Right lobe of liver (tissue), 6 donors: ENCODE data around the gene PDP2. TPM values are rescaled to one million over a fixed set of nuclear protein-coding genes. Genes with fewer than 3 reads are reported as not detected.

Experiments used
- ATAC-seq, 4 donors: fragments of 200-7000 bp; cut with Tn5 transposase; one replicate each; pipeline ENCODE4 v1.9.1; 2020; ENCODE audit warnings: mild to moderate bottlenecking in 4 of 4, moderate library complexity in 4 of 4
- DNase-seq, 3 donors: peaks; one replicate each; pipeline ENCODE4 v3.0.0-alpha.2; 2020
- H3K27ac ChIP-seq, 3 donors: fragments of 200-600 bp; one replicate each; pipeline ENCODE4 v1.8.0; 2022
- H3K27me3 ChIP-seq, 2 donors: fragments of 200-600 bp; one replicate each; pipeline ENCODE4 v1.8.0; 2022
- H3K36me3 ChIP-seq, 4 donors: fragments of 200-600 bp; sonication (generic) in 1 of 4; one replicate each; pipeline versions ENCODE4 v1.5.1 to v1.8.0; 2017 to 2022; ENCODE audit warnings: control low read depth in 1 of 4
- H3K4me1 ChIP-seq, 4 donors: fragments of 200-600 bp; sonication (generic) in 1 of 4; one replicate each; pipeline versions ENCODE4 v1.5.1 to v1.8.0; 2017 to 2022; ENCODE audit warnings: control low read depth in 1 of 4
- H3K4me3 ChIP-seq, 3 donors: fragments of 200-600 bp; one replicate each; pipeline ENCODE4 v1.8.0; 2022
- H3K9me3 ChIP-seq, 4 donors: fragments of 200-600 bp; sonication (generic) in 1 of 4; one replicate each; pipeline versions ENCODE4 v1.5.1 to v1.8.0; 2017 to 2022; ENCODE audit warnings: control low read depth in 1 of 4
- POLR2A ChIP-seq: fragments of 450-650 bp; IDR thresholded peaks from one replicate; pipeline ENCODE4 v1.6.1; 2017; ENCODE audit warnings: antibody characterized with exemption, mild to moderate bottlenecking
- WGBS: methylation state at CpG from one replicate; pipeline ENCODE4 v1.1.6; 2018; ENCODE audit warnings: low coverage, low lambda C conversion rate; ENCODE audit not compliant: insufficient coverage; ENCODE audit errors: missing lambda C conversion rate; 5-methylcytosine and 5-hydroxymethylcytosine counted together
- intact Hi-C, 2 donors: fragments of 100-400 bp; cut with DNase I; formaldehyde crosslinking; loops; one replicate each; pipeline versions ENCODE4 v1.11.2 to v1.14.1; 2022
- total RNA-seq, 6 experiments: library from RNA; depleted of rRNA in 2 of 6; stranded (reverse); fragments of >200 nt in 2 of 6; fragmentation: NEBNext Ultra II Directional in 3 of 6; extraction: Animal tissue kit (Norgen Biotek cat#: 25700) in 3 of 6; gene quantifications; one replicate each; pipeline versions ENCODE4 v1.1.0 to v1.2.4, GENCODE V29; 2016 to 2023
- TF ChIP-seq, protein P1 (sequence below), 4 donors: fragments of 200-600 bp in 3 of 4; fragments of 450-650 bp in 1 of 4; IDR thresholded peaks; one replicate each; pipeline versions ENCODE4 v1.5.1 to v1.8.0; 2016 to 2022; ENCODE audit warnings: antibody characterized with exemption in 4 of 4, mild to moderate bottlenecking in 2 of 4
- donor health status: DM: no; HTN: yes; CAD: no.
- donor health status: DM: no; HTN: no; CAD: no.
- donor health status: DM: no; HTN: no; CAD: no.
- donor health status: DM: no; HTN: yes; CAD: no.
- donor health status: DM: no; HTN: yes; CAD: no.

PDP2 gene
- total RNA-seq, 6 experiments from 2014 or later = 5.1 to 15.5 (median 10.8) TPM

DNA sequence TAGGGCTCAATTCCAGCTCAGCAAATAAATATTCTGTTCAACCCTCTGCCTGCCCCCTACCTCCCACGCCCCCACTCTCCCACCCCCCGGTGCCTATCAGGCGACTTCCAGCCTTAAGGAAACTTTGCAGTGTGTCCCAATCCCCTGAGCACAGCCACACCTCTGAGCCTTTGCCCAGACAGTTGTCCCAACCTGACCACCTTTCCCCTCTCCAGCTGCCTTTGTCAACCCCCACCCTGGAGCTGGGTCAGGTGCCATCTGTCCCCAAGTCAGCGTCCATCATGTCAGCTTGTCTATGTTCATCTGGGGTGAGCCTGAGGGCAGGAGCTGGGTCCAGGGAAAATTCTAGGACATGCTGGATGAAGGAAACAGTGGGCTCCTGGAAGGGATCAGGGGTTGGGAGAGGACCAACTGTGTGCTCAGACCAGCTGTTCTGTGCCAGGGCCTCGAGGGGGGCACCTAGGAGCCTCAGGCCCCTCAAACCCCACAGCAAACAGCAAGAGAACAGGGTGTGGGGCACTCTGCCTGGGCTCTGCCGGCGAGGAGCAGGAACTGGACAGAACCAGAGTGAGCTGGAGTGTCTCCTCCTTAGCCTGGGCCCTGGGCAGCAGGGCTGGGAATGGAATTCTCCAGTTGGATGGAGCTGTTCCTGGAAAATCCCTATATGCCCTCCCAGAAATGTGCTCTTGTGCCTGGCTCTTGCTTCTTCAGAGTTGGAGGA lies 20.6 kb downstream of the PDP2 start:
- Histone ChIP-seq H3K27me3 (no peaks in the 10 kb centered on the region), H3K4me3 (no peak overlapping the region), H3K27ac (peak overlapping the region in 1 of 3 donors; percentile 66), H3K4me1 (peaks cover 0 to 19% (median 8%) of the 10 kb centered on the region in 4 donors), H3K36me3 (no peaks in the 10 kb centered on the region), H3K9me3 (no peaks in the 10 kb centered on the region)
- ATAC-seq (peak in 2 of 4 donors; percentile 5 to 9), DNase-seq (peak in 2 of 3 donors; percentile 21 to 42)
- WGBS = 22% methylated on average over 1 of the region's 7 CpGs
- no peak for TF ChIP-seq POLR2A
- TF ChIP-seq, protein P1, sequence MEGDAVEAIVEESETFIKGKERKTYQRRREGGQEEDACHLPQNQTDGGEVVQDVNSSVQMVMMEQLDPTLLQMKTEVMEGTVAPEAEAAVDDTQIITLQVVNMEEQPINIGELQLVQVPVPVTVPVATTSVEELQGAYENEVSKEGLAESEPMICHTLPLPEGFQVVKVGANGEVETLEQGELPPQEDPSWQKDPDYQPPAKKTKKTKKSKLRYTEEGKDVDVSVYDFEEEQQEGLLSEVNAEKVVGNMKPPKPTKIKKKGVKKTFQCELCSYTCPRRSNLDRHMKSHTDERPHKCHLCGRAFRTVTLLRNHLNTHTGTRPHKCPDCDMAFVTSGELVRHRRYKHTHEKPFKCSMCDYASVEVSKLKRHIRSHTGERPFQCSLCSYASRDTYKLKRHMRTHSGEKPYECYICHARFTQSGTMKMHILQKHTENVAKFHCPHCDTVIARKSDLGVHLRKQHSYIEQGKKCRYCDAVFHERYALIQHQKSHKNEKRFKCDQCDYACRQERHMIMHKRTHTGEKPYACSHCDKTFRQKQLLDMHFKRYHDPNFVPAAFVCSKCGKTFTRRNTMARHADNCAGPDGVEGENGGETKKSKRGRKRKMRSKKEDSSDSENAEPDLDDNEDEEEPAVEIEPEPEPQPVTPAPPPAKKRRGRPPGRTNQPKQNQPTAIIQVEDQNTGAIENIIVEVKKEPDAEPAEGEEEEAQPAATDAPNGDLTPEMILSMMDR (IDR thresholded peaks at IDR 0.05) = no peak
- intact Hi-C loops = no loop called here

DNA sequence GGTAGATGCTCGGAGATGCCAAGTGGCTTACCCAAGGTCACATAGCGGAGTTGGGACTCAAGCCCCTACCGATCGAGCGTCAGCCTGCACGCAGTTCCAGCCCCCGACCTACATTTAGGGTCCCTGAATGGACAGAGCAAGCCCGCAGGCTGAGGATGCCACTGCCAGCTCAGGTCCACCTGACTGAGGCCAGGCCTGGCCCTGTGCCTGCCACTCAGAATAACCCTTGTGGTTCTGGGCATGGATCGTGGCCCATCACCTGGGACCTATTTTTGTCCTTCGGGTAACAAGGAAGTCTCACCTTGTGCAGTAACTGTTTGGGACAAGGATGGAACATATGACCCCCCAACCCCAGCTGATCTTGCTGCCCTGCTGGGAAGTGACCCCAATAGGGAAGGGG lies 21.3 kb downstream of the PDP2 start:
- Histone ChIP-seq H3K4me1 (peaks cover 0 to 19% (median 8%) of the 10 kb centered on the region in 4 donors), H3K27me3 (no peaks in the 10 kb centered on the region), H3K4me3 (no peak overlapping the region), H3K36me3 (no peaks in the 10 kb centered on the region), H3K27ac (no peak overlapping the region), H3K9me3 (no peaks in the 10 kb centered on the region)
- no peak for TF ChIP-seq POLR2A
- TF ChIP-seq, protein P1 (IDR thresholded peaks at IDR 0.05) = no peak
- DNase-seq = peak in 2 of 3 donors; percentile 7 to 39
- intact Hi-C loops = no loop called here
- no CpG with 5 or more reads among the region's 10 CpGs for WGBS
- ATAC-seq = no peak

DNA sequence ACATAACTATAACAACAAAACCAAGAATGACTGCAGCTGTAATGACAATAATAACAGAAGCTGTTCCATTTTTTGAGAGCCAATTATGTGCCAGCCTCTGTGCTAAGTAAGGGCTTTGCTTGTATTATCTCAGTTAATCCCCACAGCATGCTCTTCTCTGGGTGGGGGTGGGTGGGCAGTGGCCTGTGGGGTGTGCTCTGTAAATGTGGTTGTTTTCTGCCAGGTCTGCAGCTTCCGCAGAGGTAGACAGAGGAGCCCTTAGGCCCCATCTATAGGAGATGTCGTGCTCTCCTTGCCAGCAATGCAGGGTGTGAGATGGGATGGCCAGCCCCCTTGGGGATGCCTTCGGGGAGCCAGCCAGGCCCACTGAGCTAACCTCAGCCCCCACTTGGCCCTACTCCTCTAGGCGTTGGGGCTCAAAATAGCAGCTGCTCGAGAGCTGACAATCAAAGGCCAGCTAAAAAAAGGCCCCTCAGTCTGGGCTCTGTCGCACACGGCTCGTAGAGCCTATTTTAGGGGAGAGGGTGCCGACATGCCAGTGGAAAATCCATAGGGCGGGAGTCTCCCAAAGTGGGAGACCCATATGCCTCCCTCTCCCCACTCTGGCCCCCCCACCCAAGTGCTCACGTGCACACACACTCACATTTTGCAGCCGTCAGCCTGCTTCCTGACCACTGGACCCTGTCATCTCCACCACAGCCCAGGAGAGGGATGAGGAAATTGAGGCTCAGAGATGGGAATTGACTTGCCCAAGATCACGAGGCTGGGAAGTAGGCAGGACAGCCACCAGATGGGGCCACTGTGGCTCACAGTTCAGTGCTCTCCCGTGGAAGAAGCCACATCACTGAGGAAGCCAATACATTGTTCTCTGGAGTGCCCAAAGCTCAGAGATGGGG lies 22.6 kb downstream of the PDP2 start:
- Histone ChIP-seq H3K27ac (no peak overlapping the region), H3K4me3 (no peak overlapping the region), H3K9me3 (no peaks in the 10 kb centered on the region), H3K36me3 (no peaks in the 10 kb centered on the region), H3K4me1 (peaks cover 0 to 19% (median 8%) of the 10 kb centered on the region in 4 donors), H3K27me3 (no peaks in the 10 kb centered on the region)
- intact Hi-C loops = no loop called here
- no peak for TF ChIP-seq POLR2A
- TF ChIP-seq, protein P1 (IDR thresholded peaks at IDR 0.05) = no peak
- DNase-seq = peak in 2 of 3 donors; percentile 14 to 26
- no peak for ATAC-seq
- 100% methylated on average over 1 of the region's 14 CpGs for WGBS

DNA sequence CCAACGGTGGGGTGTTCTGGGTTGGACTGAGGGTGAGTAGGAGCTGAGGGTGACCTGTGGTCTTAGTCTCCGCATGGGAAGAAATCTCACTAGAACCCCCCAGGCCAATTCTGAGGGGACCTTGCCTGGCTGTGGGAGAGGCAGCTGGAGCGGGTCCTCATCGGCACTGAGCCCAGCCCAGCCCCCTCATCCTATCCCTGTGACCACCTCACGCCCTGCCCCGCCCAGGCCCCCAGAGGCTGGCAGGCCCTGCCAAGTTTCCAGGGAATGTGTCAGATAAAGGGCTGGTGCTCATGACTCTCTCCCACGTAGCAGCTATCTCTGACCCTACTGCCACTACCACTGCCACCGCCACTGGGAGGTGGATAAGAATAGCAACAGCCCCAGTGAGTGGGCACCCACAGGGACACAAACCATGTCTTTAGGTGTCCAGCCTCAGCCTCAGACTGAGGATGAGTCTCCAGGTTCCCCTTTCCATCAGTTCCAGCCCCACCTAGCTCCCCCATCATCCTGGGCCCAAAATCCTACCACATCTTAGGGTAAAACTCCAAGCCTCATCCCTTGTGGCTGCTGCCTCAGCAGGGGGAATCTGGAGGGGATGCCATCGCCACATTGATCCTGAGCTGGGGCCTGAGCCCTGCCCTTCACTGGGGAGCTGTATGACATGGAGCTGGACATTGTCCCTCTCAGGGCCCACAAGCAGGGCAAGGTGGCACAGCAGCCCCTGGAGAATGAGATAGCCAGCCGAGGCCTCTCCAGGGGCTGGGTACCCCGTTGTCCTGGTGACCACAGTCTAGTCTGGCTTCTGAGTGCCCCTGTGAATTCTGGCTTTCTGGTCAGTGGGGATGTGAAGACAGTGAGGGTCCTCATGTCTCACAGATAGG lies 23.5 kb downstream of the PDP2 start:
- intact Hi-C loops = no loop called here
- TF ChIP-seq POLR2A = no peak
- TF ChIP-seq, protein P1 (IDR thresholded peaks at IDR 0.05) = no peak
- Histone ChIP-seq H3K9me3 (no peaks in the 10 kb centered on the region), H3K4me3 (no peak overlapping the region), H3K4me1 (peaks cover 0 to 19% (median 8%) of the 10 kb centered on the region in 4 donors), H3K27me3 (no peaks in the 10 kb centered on the region), H3K36me3 (no peaks in the 10 kb centered on the region), H3K27ac (no peak overlapping the region)
- WGBS = no CpG with 5 or more reads among the region's 11 CpGs
- no peak for ATAC-seq
- DNase-seq = peak in 2 of 3 donors; percentile 19 to 48
